Keratinocyte (primary cell): ENCODE measurements around the gene LHPP. TPM values are rescaled to one million over a fixed set of nuclear protein-coding genes. Genes with fewer than 3 reads are reported as not detected.

Source experiments
- DNase-seq: peaks from one replicate; pipeline ENCODE4 v3.0.0-alpha.2; 2011; ENCODE audit warnings: low read depth, missing footprints, low spot score
- FAIRE-seq: peaks from 2 replicates; lab custom pipeline; 2011; peaks lifted over from hg19 to GRCh38; lab: Jason Lieb, UNC
- H2AFZ ChIP-seq: 2 replicates; pipeline ENCODE4 v1.6.0; 2012; ENCODE audit warnings: low read length, control low read depth, inconsistent platforms; ENCODE audit not compliant: control insufficient read depth
- H3K27ac ChIP-seq: 2 replicates; pipeline ENCODE4 v1.5.1; 2011; ENCODE audit warnings: low read length; ENCODE audit not compliant: control insufficient read depth, insufficient read depth
- H3K27me3 ChIP-seq: 3 replicates; pipeline ENCODE4 v1.6.0; 2011; ENCODE audit warnings: low read length; ENCODE audit not compliant: control insufficient read depth, insufficient read depth; ENCODE audit errors: extremely low read depth
- H3K36me3 ChIP-seq, 2 experiments: 2 replicates in 1 of 2; 3 replicates in 1 of 2; pipeline ENCODE4 v1.5.1; 2011; ENCODE audit warnings: low read length in 2 of 2, mild to moderate bottlenecking in 1 of 2; ENCODE audit not compliant: control insufficient read depth in 2 of 2, insufficient read depth in 2 of 2; ENCODE audit errors: extremely low read depth in 1 of 2
- H3K4me1 ChIP-seq: 3 replicates; pipeline ENCODE4 v1.5.1; 2011; ENCODE audit warnings: low read length; ENCODE audit not compliant: control insufficient read depth, insufficient read depth; ENCODE audit errors: extremely low read depth
- H3K4me2 ChIP-seq: 3 replicates; pipeline ENCODE4 v1.6.0; 2011; ENCODE audit warnings: low read depth, low read length; ENCODE audit not compliant: control insufficient read depth, insufficient read depth; ENCODE audit errors: extremely low read depth
- H3K4me3 ChIP-seq, 3 experiments: fragments of 200-600 bp in 1 of 3; sonication (generic) in 1 of 3; 2 replicates in 2 of 3; 3 replicates in 1 of 3; pipeline ENCODE4 v1.5.1; 2011 to 2016; ENCODE audit warnings: low read length in 3 of 3, mild to moderate bottlenecking in 3 of 3, control low read depth in 2 of 3, inconsistent platforms in 1 of 3, low read depth in 1 of 3, mixed read lengths in 1 of 3, mixed run types in 1 of 3, moderate library complexity in 1 of 3; ENCODE audit not compliant: control insufficient read depth in 2 of 3, insufficient read depth in 2 of 3; ENCODE audit errors: extremely low read depth in 1 of 3
- H3K79me2 ChIP-seq: 2 replicates; pipeline ENCODE4 v1.6.0; 2012; ENCODE audit warnings: low read length; ENCODE audit not compliant: control insufficient read depth, insufficient read depth
- H3K9ac ChIP-seq: 3 replicates; pipeline ENCODE4 v1.6.0; 2011; ENCODE audit warnings: low read length; ENCODE audit not compliant: control insufficient read depth, insufficient read depth; ENCODE audit errors: extremely low read depth
- H3K9me1 ChIP-seq: 3 replicates; pipeline ENCODE4 v1.6.0; 2011; ENCODE audit warnings: low read length; ENCODE audit not compliant: control insufficient read depth, insufficient read depth; ENCODE audit errors: extremely low read depth
- H3K9me3 ChIP-seq: 2 replicates; pipeline ENCODE4 v1.5.1; 2012; ENCODE audit warnings: low read depth, low read length; ENCODE audit not compliant: control insufficient read depth
- H4K20me1 ChIP-seq: 3 replicates; pipeline ENCODE4 v1.6.0; 2011; ENCODE audit warnings: low read length; ENCODE audit not compliant: control insufficient read depth, insufficient read depth; ENCODE audit errors: extremely low read depth
- CTCF ChIP-seq, 3 experiments: IDR thresholded peaks in 1 of 3; conservative IDR thresholded peaks in 1 of 3; optimal IDR thresholded peaks in 1 of 3; 2 replicates in 2 of 3; 3 replicates in 1 of 3; pipeline versions ENCODE3 to v1.5.1; 2011; ENCODE audit warnings: low read length in 3 of 3, mild to moderate bottlenecking in 3 of 3, moderate library complexity in 2 of 3, control low read depth in 1 of 3, inconsistent platforms in 1 of 3; ENCODE audit not compliant: insufficient read depth in 2 of 3; ENCODE audit errors: extremely low read depth in 1 of 3
- EZH2 ChIP-seq: IDR thresholded peaks from one replicate; pipeline ENCODE4 v1.6.1; 2012; ENCODE audit warnings: inconsistent platforms, mild to moderate bottlenecking, low read length, moderate library complexity
- dilution Hi-C: fragments of 300-500 bp; cut with MboI; formaldehyde crosslinking; loops from one replicate; pipeline ENCODE4 v1.7.0; 2020; ENCODE audit warnings: low sequenced_read_pairs; ENCODE audit not compliant: extremely low pct_ligation_motif_present
- polyA plus RNA-seq, 5 experiments: library from polyadenylated mRNA; depleted of rRNA in 3 of 5; stranded (reverse) in 3 of 5; stranded (forward) in 1 of 5; unstranded in 1 of 5; fragments of >200 nt; gene quantifications; 1 replicate in 1 of 5; 2 replicates in 3 of 5; 3 replicates in 1 of 5; pipeline versions ENCODE4 v1.2.1 to v1.2.3, GENCODE V29; 2011 to 2012; ENCODE audit warnings: missing spikeins in 2 of 5, low read depth in 1 of 5, low replicate concordance in 1 of 5

LHPP gene
- polyA plus RNA-seq, 1 donor (not counting 4 experiments of a cell fraction or from before 2014, with no cell fraction given): 13.1 TPM

GRCh38 chr10:124546055-124546369 is 84.4 kb downstream of the LHPP start:
- Histone ChIP-seq H3K4me3 (no peak overlapping the region), H3K4me1 (no peaks in the 10 kb centered on the region), H3K4me2 (no peak overlapping the region), H3K27ac (no peak overlapping the region), H3K36me3 (no peaks in the 10 kb centered on the region), H4K20me1 (no peaks in the 10 kb centered on the region), H3K9ac (no peak overlapping the region), H3K27me3 (no peaks in the 10 kb centered on the region), H3K9me3 (no peaks in the 10 kb centered on the region), H3K79me2 (no peaks in the 10 kb centered on the region), H2AFZ (no peak overlapping the region), H3K9me1 (no peaks in the 10 kb centered on the region)
- dilution Hi-C loops: no loop called here
- DNase-seq (no peak), FAIRE-seq (no peak)
- TF ChIP-seq CTCF (optimal IDR thresholded peaks at IDR 0.05 in 1 of 3, IDR thresholded peaks at IDR 0.05 in 1 of 3, conservative IDR thresholded peaks at IDR 0.05 in 1 of 3; ENCODE audit: extremely low read depth in 1 of 3, insufficient read depth in 2 of 3, low read length in 3 of 3): no peak
- no peak for TF ChIP-seq EZH2

GRCh38 chr10:124546957-124547646 is 85.5 kb downstream of the LHPP start:
- Histone ChIP-seq H3K9me3 (no peaks in the 10 kb centered on the region), H3K79me2 (no peaks in the 10 kb centered on the region), H3K36me3 (no peaks in the 10 kb centered on the region), H3K27me3 (no peaks in the 10 kb centered on the region), H3K9ac (no peak overlapping the region), H3K27ac (no peak overlapping the region), H4K20me1 (no peaks in the 10 kb centered on the region), H3K9me1 (no peaks in the 10 kb centered on the region), H3K4me1 (no peaks in the 10 kb centered on the region), H3K4me2 (no peak overlapping the region), H3K4me3 (no peak overlapping the region), H2AFZ (no peak overlapping the region)
- dilution Hi-C loops: no loop called here
- TF ChIP-seq EZH2 (no peak), CTCF (optimal IDR thresholded peaks at IDR 0.05 in 1 of 3, IDR thresholded peaks at IDR 0.05 in 1 of 3, conservative IDR thresholded peaks at IDR 0.05 in 1 of 3; ENCODE audit: extremely low read depth in 1 of 3, insufficient read depth in 2 of 3, low read length in 3 of 3) (no peak)
- FAIRE-seq (no peak), DNase-seq (no peak)
